ENCODE results near the gene NSG1. TPM values are rescaled to one million over a fixed set of nuclear protein-coding genes. Genes with fewer than 3 reads are reported as not detected.
A peak's percentile ranks its signal among the peaks of the same experiment; 100 is the strongest.
"Not testable (repeated sequence)": the region's sequence is repeated elsewhere in the genome, so short reads cannot be mapped to it uniquely, and the experiment has no call there.

The NSG1 gene
- 12.2 TPM for total RNA-seq
- long read RNA-seq, partial matches to known transcripts: 14 of 19 reads
- long read RNA-seq, other reads (novel, unspliced or antisense): 3 of 19 reads

- ATAC-seq: peak; percentile 63
Observed at GRCh38 chr4:4386736-4387392, at the start of gene NSG1. TSS of gene NSG1 (plus strand) at chr4:4387102. CDS start at chr4:4387630, 528 bp downstream.

GRCh38 chr4:4338210-4339001 is 48.5 kb upstream of the NSG1 start:
- DNase-seq (no peak), ATAC-seq (no peak)
- intact Hi-C loops (cut with micrococcal nuclease): no loop called here

More at GRCh38 chr4:4386736-4387392, at the start of gene NSG1:
- peak; percentile 71 for DNase-seq
- intact Hi-C loops (cut with micrococcal nuclease): no loop called here

- DNase-seq (no peak), ATAC-seq (peak; percentile 73)
- intact Hi-C loops (cut with micrococcal nuclease): no loop called here
Observed at GRCh38 chr4:4339504-4340085, 47.3 kb upstream of the NSG1 start.

- ATAC-seq: no peak
Observed at GRCh38 chr4:4341861-4342650, 44.8 kb upstream of the NSG1 start.

GRCh38 chr4:4343038-4343437 is 43.9 kb upstream of the NSG1 start:
- intact Hi-C loops (cut with micrococcal nuclease): no loop called here
- ATAC-seq: no peak
- no peak for DNase-seq

More at GRCh38 chr4:4341861-4342650, 44.8 kb upstream of the NSG1 start:
- DNase-seq: no peak
- intact Hi-C loops (cut with micrococcal nuclease): no loop called here

GRCh38 chr4:4344915-4345527 is 41.9 kb upstream of the NSG1 start:
- intact Hi-C loops (cut with micrococcal nuclease): no loop called here
- no peak for ATAC-seq
- DNase-seq: no peak

- intact Hi-C loops (cut with micrococcal nuclease): no loop called here
- ATAC-seq (no peak), DNase-seq (no peak)
Observed at GRCh38 chr4:4347585-4347984, 39.3 kb upstream of the NSG1 start.

- ATAC-seq; intact Hi-C loops (cut with micrococcal nuclease); DNase-seq: not testable (repeated sequence)
Observed at GRCh38 chr4:4348585-4348984, 38.3 kb upstream of the NSG1 start.

GRCh38 chr4:4349867-4350266 is 37.0 kb upstream of the NSG1 start:
- DNase-seq (no peak), ATAC-seq (no peak)
- intact Hi-C loops (cut with micrococcal nuclease): no loop called here

- intact Hi-C loops (cut with micrococcal nuclease): no loop called here
- DNase-seq: no peak
- no peak for ATAC-seq
Observed at GRCh38 chr4:4350909-4351308, 36.0 kb upstream of the NSG1 start.

GRCh38 chr4:4355302-4355701 is 31.6 kb upstream of the NSG1 start:
- no peak for DNase-seq
- intact Hi-C loops (cut with micrococcal nuclease): no loop called here

GRCh38 chr4:4356106-4357041 is 30.5 kb upstream of the NSG1 start:
- no peak for ATAC-seq
- intact Hi-C loops (cut with micrococcal nuclease): no loop called here
- DNase-seq: no peak

More at GRCh38 chr4:4355302-4355701, 31.6 kb upstream of the NSG1 start:
- ATAC-seq: no peak

GRCh38 chr4:4358093-4358854 is 28.6 kb upstream of the NSG1 start:
- DNase-seq (no peak), ATAC-seq (no peak)
- intact Hi-C loops (cut with micrococcal nuclease): no loop called here

GRCh38 chr4:4361883-4362282 is 25.0 kb upstream of the NSG1 start:
- DNase-seq (no peak), ATAC-seq (no peak)
- intact Hi-C loops (cut with micrococcal nuclease): no loop called here

- ATAC-seq (no peak), DNase-seq (no peak)
- intact Hi-C loops (cut with micrococcal nuclease): no loop called here
Observed at GRCh38 chr4:4362991-4363697, 23.8 kb upstream of the NSG1 start.

GRCh38 chr4:4364061-4364460 is 22.8 kb upstream of the NSG1 start:
- intact Hi-C loops (cut with micrococcal nuclease): no loop called here
- DNase-seq (no peak), ATAC-seq (no peak)
